Activated gamma-delta T cell treated with anti-CD3 and anti-CD28 coated beads, Interleukin-2, amount 50 U/mL, for 16 hours (primary cell): ENCODE results near the gene CD109.
"Not testable (repeated sequence)": the region's sequence is repeated elsewhere in the genome, so short reads cannot be mapped to it uniquely, and the experiment has no call there.

Experiments used
- DNase-seq: peaks from one replicate; pipeline ENCODE4 v3.0.0-alpha.2; 2020; ENCODE audit warnings: low read depth

Gene CD109

GRCh38 chr6:73688351-73688750 is 7.7 kb upstream of the CD109 start:
- DNase-seq, result no peak

DNA sequence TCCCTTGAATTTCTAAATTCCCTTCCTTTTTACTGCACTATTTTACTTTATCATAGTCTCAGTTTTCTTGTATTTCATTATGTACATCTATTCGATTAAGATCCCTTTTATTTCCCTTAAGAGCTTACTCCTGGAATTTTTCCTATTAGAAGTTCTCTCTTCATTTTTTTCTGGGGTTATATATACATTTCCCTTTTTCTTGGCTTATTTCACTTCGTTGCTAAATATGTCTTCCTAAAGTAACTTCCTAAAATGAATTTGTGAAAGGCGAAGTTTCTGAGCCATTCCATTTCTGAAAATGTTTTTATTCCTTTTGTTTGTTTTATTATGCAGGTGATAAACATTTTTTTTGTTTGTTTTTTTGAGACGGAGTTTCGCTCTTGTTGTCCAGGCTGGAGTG is 5.9 kb upstream of the CD109 start:
- no peak for DNase-seq

- DNase-seq, result no peak
Measured at GRCh38 chr6:73691512-73691911, 4.5 kb upstream of the CD109 start.

- DNase-seq, result no peak
Measured at GRCh38 chr6:73694711-73695411, 1.1 kb upstream of the CD109 start.

DNA sequence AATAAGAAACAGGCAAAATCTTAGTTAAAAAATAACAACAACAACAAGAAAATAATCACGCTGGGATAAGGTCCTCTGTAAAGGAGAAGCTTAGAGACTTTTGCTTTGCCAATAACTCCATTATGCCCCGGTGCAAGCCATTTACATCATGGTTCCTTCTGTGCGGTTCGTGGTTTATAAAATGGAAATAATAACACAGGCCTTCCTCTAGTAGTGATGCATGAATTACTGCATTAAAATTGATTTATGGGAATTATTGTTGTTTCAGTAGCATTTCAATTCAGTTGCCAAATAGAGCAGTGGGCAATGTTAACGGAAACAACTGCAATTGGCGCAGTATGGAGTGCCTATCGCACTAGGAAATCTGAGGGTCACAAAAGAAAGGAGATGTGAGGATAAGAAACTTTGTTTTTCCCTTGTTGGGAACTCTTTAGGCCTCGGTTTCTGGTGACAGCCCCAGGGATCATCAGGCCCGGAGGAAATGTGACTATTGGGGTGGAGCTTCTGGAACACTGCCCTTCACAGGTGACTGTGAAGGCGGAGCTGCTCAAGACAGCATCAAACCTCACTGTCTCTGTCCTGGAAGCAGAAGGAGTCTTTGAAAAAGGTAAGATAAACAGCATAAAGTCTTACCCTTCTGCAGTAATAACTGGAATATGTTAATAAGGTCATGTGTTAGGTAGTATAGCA is 1.1 kb downstream of the CD109 start:
- no peak for DNase-seq

- DNase-seq, result no peak
Measured at GRCh38 chr6:73699676-73700459, 3.9 kb downstream of the CD109 start.

GRCh38 chr6:73702444-73702843 is 6.4 kb downstream of the CD109 start:
- DNase-seq, result no peak

GRCh38 chr6:73703466-73703865 is 7.5 kb downstream of the CD109 start:
- no peak for DNase-seq

- DNase-seq, result no peak
Measured at GRCh38 chr6:73704260-73704659, 8.3 kb downstream of the CD109 start.

GRCh38 chr6:73704798-73705197 is 8.8 kb downstream of the CD109 start:
- DNase-seq, result no peak

DNA sequence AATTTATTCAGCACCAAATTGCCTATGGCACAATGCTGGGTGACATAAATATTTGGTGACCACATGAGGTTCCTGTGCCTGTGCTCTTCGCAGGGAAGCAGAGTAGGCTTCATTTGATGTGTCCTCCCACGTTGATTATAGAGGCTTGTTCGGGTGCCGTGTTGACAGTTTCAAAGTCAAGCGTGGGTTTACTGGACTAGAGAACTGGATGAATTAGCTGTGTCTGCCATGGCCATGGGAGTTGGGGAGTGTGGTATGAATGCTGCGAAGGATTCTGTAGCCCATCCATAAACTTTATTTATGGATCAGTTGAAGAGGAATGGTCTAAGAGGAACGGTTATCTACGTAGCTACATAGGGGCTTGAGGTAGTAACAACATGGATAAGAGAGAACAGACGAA is 11.0 kb downstream of the CD109 start:
- DNase-seq, result no peak

GRCh38 chr6:73710470-73710869 is 14.5 kb downstream of the CD109 start:
- DNase-seq, result no peak

DNA sequence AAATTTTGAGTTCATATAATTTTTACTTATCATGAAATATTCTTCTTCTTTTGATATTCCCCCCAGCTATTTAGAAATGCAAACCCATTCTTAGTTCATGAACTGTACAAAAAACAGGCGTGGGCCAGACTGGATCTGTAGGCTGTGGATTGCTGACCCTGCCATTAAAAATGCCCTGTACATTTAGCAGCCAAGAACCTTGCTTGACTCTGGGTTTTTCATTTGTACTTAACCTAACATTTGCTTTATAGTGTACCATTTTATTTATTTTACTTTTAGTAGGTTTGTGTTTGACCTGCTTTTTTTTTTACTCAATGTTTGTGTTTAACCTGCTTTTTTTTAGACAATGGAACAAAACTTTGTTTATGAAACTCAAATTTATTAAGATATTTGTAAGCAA is 14.9 kb downstream of the CD109 start:
- DNase-seq, result no peak

DNA sequence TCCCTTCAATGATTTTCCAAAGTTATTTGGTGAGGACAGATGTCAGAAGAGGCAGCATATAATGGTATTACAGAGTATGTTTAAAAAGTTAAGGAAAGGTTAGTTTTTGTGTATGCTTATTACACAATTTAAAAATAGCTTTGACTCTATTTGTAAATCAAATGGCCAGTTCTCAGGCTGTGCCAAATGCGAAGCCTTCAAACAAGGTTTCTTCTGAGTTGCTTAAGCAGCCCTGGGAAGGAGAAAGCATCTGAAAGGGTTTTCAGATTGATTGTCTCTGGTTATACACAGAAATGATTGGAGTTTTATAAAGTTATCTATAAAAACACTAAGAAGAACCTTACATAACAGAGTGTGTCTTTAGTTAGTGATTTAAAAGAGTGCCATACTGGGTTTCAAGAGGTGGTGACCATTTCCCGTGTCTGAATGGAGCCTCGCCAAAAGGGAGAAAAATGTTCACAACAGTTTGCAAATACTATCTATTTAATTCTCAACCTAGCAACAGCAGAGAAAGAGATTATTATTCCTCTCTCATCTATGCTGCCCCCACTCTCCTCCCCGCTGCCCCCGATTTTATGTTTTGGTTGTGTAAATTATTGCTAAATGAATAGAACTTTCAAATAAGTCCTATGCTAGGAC is 16.7 kb downstream of the CD109 start:
- no peak for DNase-seq

- no peak for DNase-seq
Measured at GRCh38 chr6:73713426-73714147, 17.6 kb downstream of the CD109 start.

- DNase-seq, result not testable (repeated sequence)
Measured at GRCh38 chr6:73715111-73715508, 19.1 kb downstream of the CD109 start.

DNA sequence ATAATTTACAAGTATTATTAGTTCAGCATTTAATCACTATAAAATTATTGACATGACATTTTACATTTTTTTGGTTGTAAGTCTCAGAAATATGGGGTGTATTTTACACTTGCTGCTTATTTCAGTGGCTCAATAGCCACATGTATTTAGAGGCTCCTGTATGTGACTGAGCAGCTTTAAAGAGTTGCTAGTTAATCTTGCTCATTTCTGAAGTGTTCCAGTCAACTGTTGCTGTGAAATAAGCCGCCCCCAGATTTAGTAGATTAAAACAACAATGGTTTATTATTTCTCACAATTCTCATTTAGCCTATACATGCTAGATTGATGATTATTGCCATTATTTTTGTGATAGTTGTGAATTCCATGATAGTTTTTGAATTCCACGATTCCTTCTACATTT is 23.0 kb downstream of the CD109 start:
- no peak for DNase-seq

DNA sequence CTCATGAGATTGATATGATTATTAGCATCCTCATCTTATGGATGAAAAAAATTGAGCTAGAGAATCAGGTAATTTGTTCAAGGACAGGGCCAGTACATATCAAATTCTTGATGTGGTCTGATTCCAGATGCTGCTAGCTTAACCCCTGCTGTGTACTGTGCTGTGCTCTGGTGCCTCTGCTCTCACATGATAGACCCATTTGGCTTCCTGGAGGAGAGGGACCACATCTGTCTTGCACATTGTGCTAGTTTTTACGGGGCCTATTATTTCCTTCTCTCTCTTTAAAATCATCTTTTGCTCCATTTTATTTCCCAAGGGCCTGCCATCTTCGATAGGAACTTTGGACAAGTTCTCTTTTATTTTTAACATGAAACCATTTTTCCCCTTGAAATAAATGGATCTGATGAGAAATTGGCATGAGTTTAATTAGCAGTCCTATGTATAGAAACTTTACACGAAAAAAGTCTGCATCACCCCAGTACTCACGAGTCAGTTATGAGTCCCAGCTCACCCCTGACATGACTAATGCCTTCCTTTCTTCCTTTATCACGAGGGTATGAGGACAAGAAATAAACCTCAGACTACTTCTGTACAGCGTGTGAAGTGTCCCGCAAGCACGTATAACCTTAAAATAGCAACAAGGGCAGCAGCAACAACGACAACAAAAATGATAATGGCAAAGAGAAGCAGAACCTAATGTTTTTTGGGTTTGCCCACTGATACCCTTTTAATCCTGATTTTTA is 26.5 kb downstream of the CD109 start:
- no peak for DNase-seq

DNA sequence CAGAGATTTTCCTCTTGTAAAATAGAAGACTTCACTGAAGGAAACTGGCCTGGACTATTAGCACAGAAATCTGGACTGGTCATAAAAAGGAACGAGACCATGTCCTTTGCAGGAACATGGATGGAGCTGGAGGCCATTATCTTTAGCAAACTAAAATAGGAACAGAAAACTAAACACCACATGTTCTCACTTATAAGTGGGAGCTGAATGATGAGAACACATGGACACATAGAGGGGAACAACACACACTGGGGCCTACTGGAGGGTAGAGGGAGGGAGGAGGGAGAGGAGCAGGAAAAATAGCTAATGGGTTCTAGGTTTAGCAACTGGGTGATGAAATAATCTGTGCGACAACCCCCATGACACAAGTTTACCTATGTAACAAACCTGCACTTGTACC is 27.5 kb downstream of the CD109 start:
- DNase-seq, result not testable (repeated sequence)

GRCh38 chr6:73724389-73724788 is 28.4 kb downstream of the CD109 start:
- no peak for DNase-seq

DNA sequence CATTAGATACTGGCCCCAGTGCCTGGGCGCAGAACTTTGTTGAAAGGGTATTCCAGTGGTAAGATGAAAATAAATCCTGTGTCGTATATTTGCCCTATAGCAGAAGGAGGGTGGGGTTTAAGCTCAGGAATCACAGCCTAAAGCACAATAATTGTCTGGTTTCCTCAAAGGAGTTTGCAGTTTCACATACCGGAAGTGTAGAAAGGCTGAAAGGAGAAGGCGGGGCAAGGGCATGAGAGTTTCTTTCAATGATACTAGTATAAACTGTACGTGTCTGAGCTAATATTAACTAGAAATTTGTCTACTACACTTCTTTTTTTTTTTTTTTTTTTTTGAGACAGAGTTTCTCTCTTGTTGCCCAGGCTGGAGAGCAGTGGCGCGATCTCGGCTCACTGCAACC is 29.2 kb downstream of the CD109 start:
- DNase-seq, result not testable (repeated sequence)
